Measurements from ENCODE around the gene PTPRQ. TPM values are rescaled to one million over a fixed set of nuclear protein-coding genes. Genes with fewer than 3 reads are reported as not detected.

Gene PTPRQ
- total RNA-seq, 1 experiment from 2014 or later = not detected

DNA sequence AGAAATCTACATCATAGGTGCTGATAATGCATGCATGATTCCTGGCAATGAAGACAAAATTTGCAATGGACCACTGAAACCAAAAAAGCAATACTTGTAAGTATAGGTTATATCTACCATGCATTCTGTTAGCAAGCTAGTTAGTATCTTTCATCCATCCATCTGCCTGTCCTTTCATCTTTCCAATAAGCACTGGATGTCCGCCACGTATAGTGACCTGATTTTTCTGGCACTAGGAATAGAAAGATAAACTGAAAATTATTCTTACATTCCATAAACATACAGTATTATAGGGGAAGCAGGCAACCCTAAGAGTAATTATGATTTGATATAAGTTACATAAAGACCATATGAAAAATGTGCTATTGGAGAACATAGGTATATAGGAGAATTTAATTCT is 176.2 kb downstream of the PTPRQ start:
- Mint-ChIP-seq H3K4me3 (ENCODE audit: low read depth, unreplicated experiment) (no peak overlapping the region), H3K27me3 (ENCODE audit: unreplicated experiment) (no peaks in the 10 kb centered on the region), H3K9me3 (ENCODE audit: low read depth, unreplicated experiment) (no peaks in the 10 kb centered on the region), H3K27ac (ENCODE audit: unreplicated experiment) (no peak overlapping the region), H3K36me3 (ENCODE audit: insufficient read depth, unreplicated experiment) (no peaks in the 10 kb centered on the region), H3K4me1 (ENCODE audit: low read depth, unreplicated experiment) (no peaks in the 10 kb centered on the region)
- no TSS peak for BruUV-seq (replicated peaks)
- intact Hi-C loops (cut with micrococcal nuclease; ENCODE audit: unreplicated experiment) = loop anchor here (5.0 kb wide), 1 partner anchor 208 kb away; no protein-coding TSS in a partner anchor
- no peak for DNase-seq
- CTCF ChIA-PET = no interaction called here
- TF ChIP-seq CTCF (IDR thresholded peaks at IDR 0.05; ENCODE audit: unreplicated experiment) = no peak

DNA sequence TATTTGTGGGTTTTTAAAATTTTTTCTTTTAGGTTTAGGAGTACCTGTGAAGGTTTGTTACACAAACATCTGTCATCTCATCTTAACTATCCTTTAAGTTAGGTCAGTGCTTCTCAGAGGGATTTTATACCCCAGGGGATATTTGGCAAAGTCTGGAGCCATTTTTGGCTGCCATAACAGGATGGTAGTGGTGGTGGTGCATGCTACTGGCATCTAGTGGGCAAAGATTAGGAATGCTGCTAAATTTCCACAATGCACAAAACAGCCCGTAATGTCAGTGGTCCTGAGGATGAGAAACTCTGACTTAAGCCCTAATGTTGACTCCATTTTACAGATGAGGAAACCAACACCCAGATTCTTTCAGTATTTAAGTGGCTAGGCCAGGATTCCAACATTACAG is 178.2 kb downstream of the PTPRQ start:
- CTCF ChIA-PET = no interaction called here
- H3K27ac Mint-ChIP-seq (ENCODE audit: unreplicated experiment) = no peak overlapping the region
- DNase-seq = peak; percentile 14
- no peaks in the 10 kb centered on the region for H3K27me3 Mint-ChIP-seq (ENCODE audit: unreplicated experiment)
- TF ChIP-seq CTCF (IDR thresholded peaks at IDR 0.05; ENCODE audit: unreplicated experiment) = peak; percentile 26
- intact Hi-C loops (cut with micrococcal nuclease; ENCODE audit: unreplicated experiment) = loop anchor here (5.0 kb wide), 1 partner anchor 210 kb away; no protein-coding TSS in a partner anchor
- BruUV-seq (replicated peaks) = no TSS peak
- no peak overlapping the region for H3K4me3 Mint-ChIP-seq (ENCODE audit: low read depth, unreplicated experiment)
- H3K36me3 Mint-ChIP-seq (ENCODE audit: insufficient read depth, unreplicated experiment) = no peaks in the 10 kb centered on the region
- no peaks in the 10 kb centered on the region for H3K9me3 Mint-ChIP-seq (ENCODE audit: low read depth, unreplicated experiment)
- no peaks in the 10 kb centered on the region for H3K4me1 Mint-ChIP-seq (ENCODE audit: low read depth, unreplicated experiment)

DNA sequence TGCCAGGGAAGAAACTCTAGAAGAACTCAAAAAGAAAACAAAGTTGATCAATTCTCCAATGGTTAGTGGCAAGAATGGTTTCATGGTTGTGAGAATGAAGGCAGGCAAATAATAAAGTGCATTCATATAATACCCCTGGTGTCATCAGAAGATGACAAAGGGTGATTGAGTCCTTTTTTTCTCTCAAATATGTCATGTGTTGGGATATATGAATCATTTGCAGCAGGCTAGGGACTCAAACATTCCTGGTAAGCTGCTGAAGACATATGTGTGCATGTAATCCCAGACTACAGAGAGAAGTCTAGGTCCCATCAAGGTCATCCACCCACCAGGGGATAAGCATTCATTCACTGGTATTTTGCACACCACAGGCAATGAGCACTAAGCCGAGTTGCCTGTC is 181.0 kb downstream of the PTPRQ start:
- BruUV-seq (replicated peaks) = no TSS peak
- H3K4me1 Mint-ChIP-seq (ENCODE audit: low read depth, unreplicated experiment) = no peaks in the 10 kb centered on the region
- DNase-seq = no peak

DNA sequence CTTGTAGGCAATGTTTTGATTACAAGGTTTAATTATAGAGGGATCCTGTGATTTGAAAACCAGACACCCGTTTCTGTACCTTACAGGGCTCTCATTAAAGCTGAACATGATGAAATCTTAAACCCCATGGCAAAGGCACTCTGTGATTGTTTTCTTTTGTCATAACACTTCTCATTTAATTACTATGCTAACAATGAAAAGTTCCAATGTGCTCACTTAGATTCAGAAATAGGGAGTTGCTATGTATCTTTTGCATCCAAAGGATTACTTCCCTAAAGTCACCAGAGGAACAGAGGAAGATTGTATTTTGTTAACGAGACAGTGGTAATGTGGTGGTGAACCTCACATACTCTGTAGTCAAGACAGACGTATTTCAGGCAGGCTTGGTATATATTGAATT is 181.9 kb downstream of the PTPRQ start:
- no peaks in the 10 kb centered on the region for H3K27me3 Mint-ChIP-seq (ENCODE audit: unreplicated experiment)
- CTCF ChIA-PET = no interaction called here
- intact Hi-C loops (cut with micrococcal nuclease; ENCODE audit: unreplicated experiment) = no loop called here
- BruUV-seq (replicated peaks) = no TSS peak
- no peak for DNase-seq
- no peaks in the 10 kb centered on the region for H3K4me1 Mint-ChIP-seq (ENCODE audit: low read depth, unreplicated experiment)
- H3K36me3 Mint-ChIP-seq (ENCODE audit: insufficient read depth, unreplicated experiment) = no peaks in the 10 kb centered on the region
- no peaks in the 10 kb centered on the region for H3K9me3 Mint-ChIP-seq (ENCODE audit: low read depth, unreplicated experiment)
- no peak for TF ChIP-seq CTCF (IDR thresholded peaks at IDR 0.05; ENCODE audit: unreplicated experiment)
- no peak overlapping the region for H3K27ac Mint-ChIP-seq (ENCODE audit: unreplicated experiment)
- H3K4me3 Mint-ChIP-seq (ENCODE audit: low read depth, unreplicated experiment) = no peak overlapping the region

More for the DNA sequence above, 181.0 kb downstream of the PTPRQ start:
- Mint-ChIP-seq H3K27ac (ENCODE audit: unreplicated experiment) (no peak overlapping the region), H3K9me3 (ENCODE audit: low read depth, unreplicated experiment) (no peaks in the 10 kb centered on the region), H3K36me3 (ENCODE audit: insufficient read depth, unreplicated experiment) (no peaks in the 10 kb centered on the region), H3K27me3 (ENCODE audit: unreplicated experiment) (no peaks in the 10 kb centered on the region), H3K4me3 (ENCODE audit: low read depth, unreplicated experiment) (no peak overlapping the region)
- TF ChIP-seq CTCF (IDR thresholded peaks at IDR 0.05; ENCODE audit: unreplicated experiment) = no peak
- intact Hi-C loops (cut with micrococcal nuclease; ENCODE audit: unreplicated experiment) = no loop called here
- CTCF ChIA-PET = no interaction called here
